NCI-H1105 treated with DMSO at 0.1 percent for 48 hours (cell line): ENCODE data around the gene AGAP1.
"Not testable (repeated sequence)": the region's sequence is repeated elsewhere in the genome, so short reads cannot be mapped to it uniquely, and the experiment has no call there.

Experiments
- DNase-seq: peaks from one replicate; lab custom pipeline; 2025; lab: John Stamatoyannopoulos, UW

AGAP1 gene

DNA sequence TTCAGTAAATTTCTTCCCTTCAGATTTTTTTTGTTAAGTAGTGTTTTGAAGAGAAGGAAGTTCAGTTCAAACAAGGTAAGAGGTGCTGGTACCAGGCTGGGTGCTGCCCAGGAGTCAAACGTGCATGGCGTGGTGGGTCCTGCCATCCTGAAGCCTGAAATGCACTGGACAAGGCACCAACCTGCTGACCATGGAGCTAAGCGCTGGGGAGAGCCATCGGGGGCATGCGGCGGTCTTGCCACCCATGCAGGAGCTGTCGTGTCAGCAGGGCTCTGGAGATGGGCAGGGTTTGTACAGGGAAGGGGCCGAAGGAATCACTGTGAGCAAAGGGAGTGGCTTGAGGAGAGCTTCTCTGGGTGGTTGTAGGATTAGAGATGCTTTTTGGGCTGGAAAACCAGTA is 547.8 kb downstream of the AGAP1 start:
- no peak for DNase-seq

DNA sequence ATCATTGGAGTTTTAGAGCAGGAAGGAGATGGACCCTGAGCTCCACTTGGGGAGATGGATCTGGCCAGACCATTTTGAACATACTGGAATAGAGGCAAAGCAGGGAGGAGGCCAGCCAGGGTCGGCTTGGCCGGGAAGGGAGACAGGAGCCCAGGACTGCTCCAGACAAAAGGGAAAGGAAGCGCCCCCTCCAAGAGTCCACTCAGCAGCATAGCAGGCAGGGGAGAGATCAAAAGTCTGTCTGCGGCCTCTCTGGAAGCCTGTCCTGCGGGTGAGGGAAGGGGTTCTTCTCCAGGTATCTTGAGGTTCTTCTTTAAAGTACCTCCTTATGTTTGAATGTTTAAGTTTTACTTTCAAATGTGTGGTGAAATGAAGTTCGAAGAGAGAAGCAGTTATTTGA is 548.2 kb downstream of the AGAP1 start:
- DNase-seq, result no peak

DNA sequence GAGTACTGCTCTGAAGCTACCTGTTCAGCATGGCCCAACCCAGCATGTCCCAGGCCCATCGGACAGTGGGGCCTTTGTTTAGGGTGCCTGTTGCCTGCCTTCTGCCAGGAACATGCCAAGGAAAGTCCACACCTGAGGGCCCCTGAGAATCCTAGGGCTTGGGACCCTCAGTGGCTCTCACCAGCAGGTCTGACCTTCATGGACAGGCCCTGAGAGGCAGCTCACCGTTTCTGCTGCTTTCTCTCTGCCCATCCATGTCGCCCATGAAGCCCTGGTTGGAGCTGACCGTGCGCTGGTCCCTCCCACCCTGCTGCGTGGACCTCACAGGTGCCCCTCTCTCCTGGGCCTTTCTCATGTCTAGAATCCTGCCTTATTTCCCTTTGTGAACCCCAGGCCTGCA is 550.3 kb downstream of the AGAP1 start:
- DNase-seq, result no peak

- no peak for DNase-seq
Measured at GRCh38 chr2:236045251-236046235, 551.7 kb downstream of the AGAP1 start.

- DNase-seq, result no peak
Measured at GRCh38 chr2:236046715-236047114, 552.9 kb downstream of the AGAP1 start.

GRCh38 chr2:236047176-236047575 is 553.3 kb downstream of the AGAP1 start:
- no peak for DNase-seq

DNA sequence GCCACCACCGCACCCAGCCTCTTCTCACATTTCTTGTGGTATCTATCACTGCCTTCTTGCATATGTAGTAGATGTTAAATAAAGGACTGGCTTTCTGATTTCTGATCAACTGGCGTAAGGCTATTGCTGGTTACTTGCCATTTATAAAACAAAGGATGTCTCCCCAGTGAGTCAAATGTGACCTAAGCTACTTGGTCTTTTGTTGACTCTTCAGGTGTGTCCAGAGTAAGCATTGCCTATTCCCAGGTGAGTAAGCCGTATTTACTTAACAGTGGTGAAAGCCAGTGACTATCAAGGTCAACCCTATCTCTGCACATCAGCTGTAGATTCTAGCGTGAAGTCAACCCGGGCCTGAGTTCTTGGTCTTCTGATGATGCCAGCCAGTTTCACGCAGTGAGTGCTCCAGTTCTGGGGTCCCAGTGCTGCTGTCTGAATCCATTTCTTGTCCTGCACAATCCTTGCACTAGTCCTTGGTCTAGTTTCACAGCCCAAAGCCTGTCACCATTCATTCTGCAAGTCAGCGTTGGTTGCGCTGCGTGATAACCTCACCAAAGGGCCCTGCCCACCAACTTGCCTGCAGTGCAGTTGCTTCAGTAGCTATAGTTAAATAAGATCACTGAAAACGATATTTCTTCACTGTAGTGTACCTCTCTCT is 554.2 kb downstream of the AGAP1 start:
- DNase-seq, result no peak

DNA sequence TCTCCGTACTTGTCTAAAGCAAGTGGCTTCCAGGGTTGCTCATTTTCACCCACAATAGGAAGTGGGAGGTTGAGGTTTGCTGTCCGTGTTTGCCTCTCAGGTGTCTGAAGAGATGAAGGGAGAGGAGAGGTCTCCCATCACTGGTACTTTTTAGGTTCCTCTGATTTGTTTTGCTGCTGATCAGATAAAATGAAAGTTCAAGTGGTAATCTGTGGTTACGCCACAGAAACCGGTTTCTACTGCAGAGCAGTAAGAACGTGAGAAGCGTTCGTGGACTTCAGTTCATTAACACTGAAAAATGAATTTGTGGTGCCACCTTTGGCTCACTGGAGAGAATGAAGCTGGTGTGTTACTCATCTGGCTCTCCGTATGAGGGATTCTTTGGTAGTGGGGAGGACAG is 556.1 kb downstream of the AGAP1 start:
- DNase-seq, result no peak

GRCh38 chr2:236051351-236051750 is 557.5 kb downstream of the AGAP1 start:
- DNase-seq, result no peak

- DNase-seq, result no peak
Measured at GRCh38 chr2:236051806-236052205, 558.0 kb downstream of the AGAP1 start.

DNA sequence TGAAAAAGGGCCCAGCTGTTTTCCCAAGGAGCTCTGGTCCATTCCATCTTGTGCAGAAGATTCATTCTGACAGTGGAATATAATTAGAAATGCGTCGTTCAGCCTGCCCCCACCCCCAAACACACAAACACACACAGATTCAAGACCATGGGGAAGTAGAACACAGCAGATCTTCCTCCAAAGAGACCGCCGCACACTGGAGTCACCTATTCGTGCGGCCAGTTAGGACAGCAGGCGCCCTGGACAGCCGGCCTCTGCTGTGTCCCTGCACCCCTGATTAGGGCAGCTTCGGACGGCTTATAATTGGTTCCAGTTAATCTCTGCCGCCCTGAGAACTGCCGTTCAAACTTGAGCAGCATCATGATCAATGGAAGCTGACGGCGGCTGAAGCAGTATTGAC is 558.4 kb downstream of the AGAP1 start:
- no peak for DNase-seq

GRCh38 chr2:236052926-236053821 is 559.3 kb downstream of the AGAP1 start:
- DNase-seq, result no peak

DNA sequence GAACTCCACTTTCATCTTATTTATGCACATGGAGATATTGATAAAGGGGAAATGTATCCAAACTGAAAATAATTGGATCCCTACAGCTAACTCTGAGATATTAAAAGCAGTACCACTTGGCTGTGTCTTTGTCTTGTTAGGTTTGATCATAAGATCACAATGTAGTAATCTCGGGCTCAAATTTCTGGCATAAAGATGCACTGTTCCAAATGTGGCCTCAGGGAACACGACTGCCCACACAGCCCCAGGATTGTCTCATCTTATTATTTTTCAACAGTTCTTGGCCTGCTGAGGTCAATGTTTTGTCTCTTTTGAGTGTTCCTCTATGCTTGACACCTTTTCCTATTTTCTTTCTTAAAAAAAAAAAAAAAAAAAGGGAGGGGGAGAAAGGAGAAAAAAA is 560.3 kb downstream of the AGAP1 start:
- no peak for DNase-seq

GRCh38 chr2:236054621-236055305 is 560.9 kb downstream of the AGAP1 start:
- DNase-seq, result peak; percentile 3

DNA sequence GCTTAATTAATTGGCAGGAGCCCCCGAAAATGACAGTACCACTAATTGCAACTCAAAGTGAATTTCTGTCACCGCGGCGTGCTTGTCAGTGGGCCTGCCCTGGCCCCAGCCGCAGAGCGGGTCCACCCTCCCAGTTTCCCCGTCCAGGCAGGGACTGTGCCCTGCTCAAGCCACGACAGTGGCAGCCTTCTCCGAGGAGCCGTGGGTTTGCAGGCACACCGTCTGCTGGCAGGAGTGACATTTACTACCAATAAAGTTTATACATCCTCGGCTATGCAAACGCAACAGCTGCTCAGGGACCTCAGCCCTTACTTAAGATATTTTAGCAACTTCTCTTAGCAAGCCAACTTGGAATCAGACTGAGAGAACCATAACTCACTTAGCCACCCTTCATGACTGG is 561.6 kb downstream of the AGAP1 start:
- DNase-seq, result no peak

- DNase-seq, result no peak
Measured at GRCh38 chr2:236056141-236056540, 562.3 kb downstream of the AGAP1 start.

GRCh38 chr2:236057375-236057774 is 563.5 kb downstream of the AGAP1 start:
- DNase-seq, result no peak

GRCh38 chr2:236061497-236061896 is 567.7 kb downstream of the AGAP1 start:
- no peak for DNase-seq

- no peak for DNase-seq
Measured at GRCh38 chr2:236061899-236062298, 568.1 kb downstream of the AGAP1 start.

DNA sequence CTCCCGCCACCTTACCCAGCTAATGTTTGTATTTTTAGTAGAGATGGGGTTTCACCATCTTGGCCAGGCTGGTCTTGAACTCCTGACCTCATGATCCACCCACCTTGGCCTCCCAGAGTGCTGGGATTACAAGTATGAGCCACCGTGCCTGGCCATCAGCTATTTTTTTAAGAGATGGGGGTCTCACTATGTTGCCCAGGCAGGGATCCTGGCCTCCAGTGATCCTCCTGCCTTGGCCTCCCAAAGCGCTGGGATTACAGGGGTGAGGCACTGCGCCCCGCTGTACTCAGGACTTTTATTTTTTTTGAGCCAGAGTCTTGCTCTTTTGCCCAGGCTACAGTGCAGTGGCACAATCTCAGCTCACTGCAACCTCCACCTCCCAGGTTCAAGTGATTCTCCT is 569.0 kb downstream of the AGAP1 start:
- DNase-seq, result not testable (repeated sequence)

- DNase-seq, result no peak
Measured at GRCh38 chr2:236063994-236064393, 570.2 kb downstream of the AGAP1 start.
